A549 (cell line): ENCODE results near the gene RACGAP1.

Experiments
- CHD2 ChIP-seq: fragments of 150-350 bp; IDR thresholded peaks from 2 replicates; pipeline ENCODE4 v1.6.1; 2014; ENCODE audit warnings: low read length; ENCODE audit not compliant: partially characterized antibody
- EHF ChIP-seq: fragments of 250-450 bp; sonication (Bioruptor Pico); IDR thresholded peaks from 2 replicates; pipeline ENCODE4 v1.5.0; 2020; ENCODE audit warnings: mild to moderate bottlenecking
- POLR2A ChIP-seq: IDR thresholded peaks from 2 replicates; pipeline ENCODE4 v1.6.1; 2012; ENCODE audit warnings: mild to moderate bottlenecking, low read length
- RNF2 ChIP-seq: fragments of 200-600 bp; sonication (generic); IDR thresholded peaks from 2 replicates; pipeline ENCODE4 v1.6.1; 2016; ENCODE audit warnings: low read depth, mild to moderate bottlenecking, antibody characterized with exemption, moderate library complexity, borderline replicate concordance
- SREBF2 ChIP-seq: fragments of 450-650 bp; IDR thresholded peaks from 2 replicates; pipeline ENCODE4 v1.6.1; 2014; ENCODE audit warnings: mild to moderate bottlenecking, moderate library complexity
- TF ChIP-seq, protein P1 (sequence below): fragments of >200 bp; sonication (Bioruptor Twin); formaldehyde crosslinking; IDR thresholded peaks from 3 replicates; pipeline ENCODE4 v1.5.1; 2016

DNA sequence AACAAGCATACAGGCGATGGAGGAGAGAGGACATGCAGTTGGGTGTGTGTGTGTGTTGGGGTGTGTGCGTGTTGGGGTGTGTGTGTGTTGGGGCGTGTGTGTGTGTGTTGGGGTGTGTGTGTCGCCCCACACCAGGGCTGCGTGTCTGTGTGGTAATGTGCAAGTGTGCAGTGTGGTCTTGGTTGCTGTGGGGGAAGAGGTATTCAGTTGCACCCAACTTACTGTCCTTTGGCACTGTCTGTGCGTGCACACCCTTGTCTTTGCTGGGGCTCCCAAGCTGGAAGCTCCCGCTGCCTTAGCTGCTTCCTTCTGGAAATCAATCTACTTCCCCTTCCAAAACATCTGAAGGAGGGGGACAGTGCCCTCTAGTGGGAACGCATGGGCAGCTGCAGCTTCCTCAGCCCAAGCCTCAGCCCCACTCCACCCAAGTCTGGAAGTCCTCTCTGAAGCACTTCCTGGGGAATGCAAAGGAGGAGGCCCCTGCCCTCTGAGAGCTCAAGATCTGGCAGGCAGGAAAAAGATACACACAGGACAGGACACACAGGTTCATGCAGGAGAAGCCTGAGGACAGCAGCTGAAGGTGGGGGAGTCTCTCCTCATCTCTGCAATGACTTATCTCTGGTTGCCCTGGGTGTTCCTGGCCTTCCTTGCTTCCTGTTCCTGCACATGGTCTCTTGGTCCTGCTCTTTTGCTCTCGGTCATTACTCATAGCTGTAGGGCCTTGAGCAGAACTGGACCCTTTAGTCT, 45.2 kb upstream of the RACGAP1 start:
- TF ChIP-seq POLR2A = no peak
- no peak for TF ChIP-seq CHD2
- TF ChIP-seq, protein P1, sequence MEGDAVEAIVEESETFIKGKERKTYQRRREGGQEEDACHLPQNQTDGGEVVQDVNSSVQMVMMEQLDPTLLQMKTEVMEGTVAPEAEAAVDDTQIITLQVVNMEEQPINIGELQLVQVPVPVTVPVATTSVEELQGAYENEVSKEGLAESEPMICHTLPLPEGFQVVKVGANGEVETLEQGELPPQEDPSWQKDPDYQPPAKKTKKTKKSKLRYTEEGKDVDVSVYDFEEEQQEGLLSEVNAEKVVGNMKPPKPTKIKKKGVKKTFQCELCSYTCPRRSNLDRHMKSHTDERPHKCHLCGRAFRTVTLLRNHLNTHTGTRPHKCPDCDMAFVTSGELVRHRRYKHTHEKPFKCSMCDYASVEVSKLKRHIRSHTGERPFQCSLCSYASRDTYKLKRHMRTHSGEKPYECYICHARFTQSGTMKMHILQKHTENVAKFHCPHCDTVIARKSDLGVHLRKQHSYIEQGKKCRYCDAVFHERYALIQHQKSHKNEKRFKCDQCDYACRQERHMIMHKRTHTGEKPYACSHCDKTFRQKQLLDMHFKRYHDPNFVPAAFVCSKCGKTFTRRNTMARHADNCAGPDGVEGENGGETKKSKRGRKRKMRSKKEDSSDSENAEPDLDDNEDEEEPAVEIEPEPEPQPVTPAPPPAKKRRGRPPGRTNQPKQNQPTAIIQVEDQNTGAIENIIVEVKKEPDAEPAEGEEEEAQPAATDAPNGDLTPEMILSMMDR = peak; percentile 92
- TF ChIP-seq EHF (CRISPR knock-in tag) = no peak
- TF ChIP-seq RNF2 = no peak
- TF ChIP-seq SREBF2 = no peak
